Islet of Langerhans (tissue), 1 donor: ENCODE results near the gene KCNQ5.
"Not testable (repeated sequence)": the region's sequence is repeated elsewhere in the genome, so short reads cannot be mapped to it uniquely, and the experiment has no call there.

ENCODE experiments used
- FAIRE-seq: peaks from one replicate; lab custom pipeline; 2011; peaks lifted over from hg19 to GRCh38; lab: Jason Lieb, UNC

Gene KCNQ5

GRCh38 chr6:73200735-73201134 is 578.9 kb downstream of the KCNQ5 start:
- FAIRE-seq: no peak

GRCh38 chr6:73203098-73203497 is 581.2 kb downstream of the KCNQ5 start:
- FAIRE-seq: no peak

GRCh38 chr6:73204252-73204651 is 582.4 kb downstream of the KCNQ5 start:
- FAIRE-seq: no peak

- no peak for FAIRE-seq
Measured at GRCh38 chr6:73207221-73207837, 585.5 kb downstream of the KCNQ5 start.

- no peak for FAIRE-seq
Measured at GRCh38 chr6:73209117-73209516, 587.3 kb downstream of the KCNQ5 start.

- no peak for FAIRE-seq
Measured at GRCh38 chr6:73216859-73217258, 595.0 kb downstream of the KCNQ5 start.

GRCh38 chr6:73225396-73225795 is 603.5 kb downstream of the KCNQ5 start, which contains the start of gene KHDC1L:
Gene KHDC1L, minus strand, starts transcription at chr6:73225496. Its CDS starts 88 bp downstream, at chr6:73225408.
- no peak for FAIRE-seq

GRCh38 chr6:73227606-73228255 is 605.9 kb downstream of the KCNQ5 start:
- no peak for FAIRE-seq

GRCh38 chr6:73231986-73232391 is 610.1 kb downstream of the KCNQ5 start:
- no peak for FAIRE-seq

- no peak for FAIRE-seq
Measured at GRCh38 chr6:73233048-73233447, 611.2 kb downstream of the KCNQ5 start.

GRCh38 chr6:73233971-73234370 is 612.1 kb downstream of the KCNQ5 start:
- not testable (repeated sequence) for FAIRE-seq

- no peak for FAIRE-seq
Measured at GRCh38 chr6:73234733-73235132, 612.9 kb downstream of the KCNQ5 start.

- FAIRE-seq: no peak
Measured at GRCh38 chr6:73236144-73236750, 614.4 kb downstream of the KCNQ5 start.

GRCh38 chr6:73240730-73241129 is 618.9 kb downstream of the KCNQ5 start:
- no peak for FAIRE-seq

- no peak for FAIRE-seq
Measured at GRCh38 chr6:73242001-73242400, 620.1 kb downstream of the KCNQ5 start.
